Lower leg skin (tissue), 3 donors: ENCODE measurements around the gene LGR4.

Source experiments
- CTCF ChIP-seq, 3 donors: fragments of 450-650 bp; IDR thresholded peaks; one replicate each; pipeline ENCODE4 v1.5.1; 2016; ENCODE audit warnings: antibody characterized with exemption in 3 of 3, mild to moderate bottlenecking in 3 of 3, moderate library complexity in 2 of 3
- POLR2A ChIP-seq, 2 donors: fragments of 450-650 bp; IDR thresholded peaks; one replicate each; pipeline ENCODE4 v1.6.1; 2016 to 2017; ENCODE audit warnings: antibody characterized with exemption in 2 of 2, mild to moderate bottlenecking in 1 of 2, moderate library complexity in 1 of 2

GRCh38 chr11:27496461-27496860, 23.9 kb upstream of the LGR4 start:
- TF ChIP-seq CTCF (IDR thresholded peaks at IDR 0.05), result no peak
- no peak for TF ChIP-seq POLR2A (IDR thresholded peaks at IDR 0.05)
